HCT116 (cell line): ENCODE measurements around the gene MAPRE2. TPM values are rescaled to one million over a fixed set of nuclear protein-coding genes. Genes with fewer than 3 reads are reported as not detected.

ENCODE experiments used
- ATAC-seq: fragments of 200-7000 bp; cut with Tn5 transposase; 2 replicates; pipeline ENCODE4 v1.9.1; 2020; ENCODE audit warnings: mild to moderate bottlenecking, moderate library complexity
- BruUV-seq: library from RNA; stranded (reverse); fragments of 400-500 nt; replicated peaks from 2 replicates; lab custom pipeline; 2021; lab: Mats Ljungman, UMichigan
- CTCF ChIA-PET: fragments of 300-600 bp; sonication (Branson Sonifier 250); formaldehyde crosslinking; loops from one replicate; lab custom pipeline; 2021; ENCODE audit warnings: antibody characterized with exemption; lab: Charles Lee
- POLR2A ChIA-PET: fragments of 300-600, 350-600 bp; sonication (Branson Sonifier 250); formaldehyde crosslinking; loops from one replicate; lab custom pipeline; 2021; ENCODE audit warnings: antibody characterized with exemption; lab: Charles Lee
- RAD21 ChIA-PET, 2 experiments: fragments of 300-600 bp; sonication (Branson Sonifier 250); formaldehyde crosslinking; loops; one replicate each; lab custom pipeline; 2023; ENCODE audit warnings: low total read pairs in 2 of 2; ENCODE audit not compliant: uncharacterized antibody in 2 of 2, unreplicated experiment in 2 of 2, low non-redundant PET in 1 of 2; lab: Charles Lee
- DNase-seq: peaks from one replicate; pipeline ENCODE4 v3.0.0-alpha.2; 2010; ENCODE audit warnings: low read depth, low spot score
- H2AFZ ChIP-seq: fragments of 200-600 bp; shearing (Covaris generic), sonication (generic); 2 replicates; pipeline ENCODE4 v1.6.1; 2017; ENCODE audit warnings: low read depth, mixed run types, mixed read lengths, antibody characterized with exemption, low read length; ENCODE audit not compliant: poor library complexity, severe bottlenecking
- H3K27ac ChIP-seq: 2 replicates; pipeline ENCODE4 v1.5.1; 2012; ENCODE audit warnings: low read depth, low read length
- H3K27me3 ChIP-seq: fragments of 200-600 bp; sonication (generic); 2 replicates; pipeline ENCODE4 v1.6.1; 2016; ENCODE audit warnings: mixed run types, low read length, mixed read lengths; ENCODE audit not compliant: insufficient read depth
- H3K36me3 ChIP-seq, 2 experiments: fragments of 200-500 bp in 1 of 2; fragments of 200-600 bp in 1 of 2; sonication (Bioruptor generic) in 1 of 2; sonication (generic) in 1 of 2; 2 replicates each; pipeline versions ENCODE4 v1.5.1 to v1.6.1; 2014 to 2016; ENCODE audit warnings: low read length in 2 of 2, inconsistent platforms in 1 of 2, mixed read lengths in 1 of 2, mixed run types in 1 of 2; ENCODE audit not compliant: insufficient read depth in 2 of 2, control insufficient read depth in 1 of 2
- H3K4me1 ChIP-seq, 2 experiments: fragments of 200-600 bp in 1 of 2; sonication (generic) in 1 of 2; 2 replicates each; pipeline versions ENCODE4 v1.5.1 to v1.6.1; 2012 to 2017; ENCODE audit warnings: low read length in 2 of 2, inconsistent platforms in 1 of 2, mild to moderate bottlenecking in 1 of 2, mixed read lengths in 1 of 2, mixed run types in 1 of 2, moderate library complexity in 1 of 2; ENCODE audit not compliant: insufficient read depth in 2 of 2, control insufficient read depth in 1 of 2
- H3K4me2 ChIP-seq: fragments of 200-600 bp; sonication (generic); 2 replicates; pipeline ENCODE4 v1.6.1; 2017; ENCODE audit warnings: mixed run types, low read length, mixed read lengths
- H3K4me3 ChIP-seq, 2 experiments: fragments of 200-600 bp in 1 of 2; sonication (generic) in 1 of 2; replicated peaks in 1 of 2; 2 replicates each; pipeline ENCODE4 v1.5.1; 2011 to 2016; ENCODE audit warnings: low read length in 2 of 2, control low read depth in 1 of 2, low read depth in 1 of 2, mild to moderate bottlenecking in 1 of 2, mixed read lengths in 1 of 2, mixed run types in 1 of 2
- H3K79me2 ChIP-seq: fragments of 200-600 bp; sonication (generic); 2 replicates; pipeline ENCODE4 v1.6.1; 2017; ENCODE audit warnings: mild to moderate bottlenecking, mixed run types, low read length, moderate library complexity, mixed read lengths; ENCODE audit not compliant: insufficient read depth
- H3K9ac ChIP-seq: fragments of 200-600 bp; sonication (generic); 2 replicates; pipeline ENCODE4 v1.6.1; 2016; ENCODE audit warnings: low read length, mixed read lengths
- H3K9me2 ChIP-seq: fragments of 200-600 bp; sonication (generic), shearing (Covaris generic); 2 replicates; pipeline ENCODE4 v1.6.1; 2017; ENCODE audit warnings: mixed run types, mild to moderate bottlenecking, moderate library complexity; ENCODE audit not compliant: insufficient read depth
- H3K9me3 ChIP-seq, 2 experiments: fragments of 200-500 bp in 1 of 2; fragments of 200-600 bp in 1 of 2; sonication (Bioruptor generic) in 1 of 2; sonication (generic) in 1 of 2; 2 replicates each; pipeline ENCODE4 v1.6.1; 2014 to 2017; ENCODE audit warnings: low read length in 2 of 2, mixed read lengths in 2 of 2, inconsistent platforms in 1 of 2, low read depth in 1 of 2, mild to moderate bottlenecking in 1 of 2, mixed run types in 1 of 2, moderate library complexity in 1 of 2; ENCODE audit not compliant: control insufficient read depth in 1 of 2, insufficient read depth in 1 of 2
- H4K20me1 ChIP-seq: fragments of 200-600 bp; sonication (generic), shearing (Covaris generic); 2 replicates; pipeline ENCODE4 v1.6.1; 2017; ENCODE audit warnings: mixed run types, mild to moderate bottlenecking, moderate library complexity; ENCODE audit not compliant: insufficient read depth
- SP1 ChIP-seq: IDR thresholded peaks from 2 replicates; pipeline ENCODE4 v1.6.1; 2012; ENCODE audit warnings: low read depth
- ZFX ChIP-seq: fragments of 450-650 bp; IDR thresholded peaks from 2 replicates; pipeline ENCODE4 v1.6.1; 2017
- ZNF274 ChIP-seq: fragments of 200-500 bp; sonication (Bioruptor generic); IDR thresholded peaks from 2 replicates; pipeline ENCODE4 v1.6.1; 2014; ENCODE audit warnings: mild to moderate bottlenecking, low read depth, low read length, inconsistent platforms
- intact Hi-C: fragments of 100-400 bp; cut with micrococcal nuclease; formaldehyde crosslinking; loops from 2 replicates; pipeline ENCODE4 v1.10.0; 2022
- total RNA-seq: library from RNA; stranded (reverse); gene quantifications from one replicate; pipeline ENCODE4 v1.2.1, GENCODE V29; 2021; ENCODE audit not compliant: unreplicated experiment
- TF ChIP-seq, protein P1 (sequence below): IDR thresholded peaks from 2 replicates; pipeline ENCODE4 v1.6.1; 2012; ENCODE audit warnings: low read depth
- TF ChIP-seq, protein P2 (sequence below): IDR thresholded peaks from 2 replicates; pipeline ENCODE4 v1.6.1; 2011; ENCODE audit warnings: mild to moderate bottlenecking, low read length, moderate library complexity; ENCODE audit not compliant: insufficient replicate concordance; ENCODE audit errors: extremely low read depth

MAPRE2 gene
- total RNA-seq, 1 experiment from 2014 or later = 17.2 TPM

DNA sequence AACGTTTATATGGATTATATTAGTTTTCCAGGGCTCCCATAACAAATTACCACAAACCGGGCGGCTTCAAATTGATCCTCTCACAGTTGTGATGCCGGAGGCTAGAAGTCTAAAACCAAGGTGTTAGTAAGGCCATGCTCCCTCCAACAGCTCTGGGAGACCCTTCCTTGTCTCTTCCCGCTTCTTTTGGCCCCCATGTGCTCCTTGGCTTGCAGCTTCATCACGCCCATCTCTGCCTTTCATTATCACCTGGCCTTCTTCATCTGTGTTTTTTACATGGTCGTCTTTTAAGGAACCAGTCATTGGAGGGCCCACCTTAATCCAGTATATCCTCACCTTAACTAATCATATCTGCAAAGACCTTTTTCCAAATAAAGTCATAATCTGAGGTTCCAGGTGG, 13.9 kb downstream of the MAPRE2 start:
- BruUV-seq = no TSS peak
- no peak overlapping the region for H3K9ac ChIP-seq
- H3K27me3 ChIP-seq = no peaks in the 10 kb centered on the region
- H3K9me3 ChIP-seq = no peaks in the 10 kb centered on the region
- H3K27ac ChIP-seq = no peak overlapping the region
- H3K4me1 ChIP-seq = no peaks in the 10 kb centered on the region
- H3K9me2 ChIP-seq = no peaks in the 10 kb centered on the region
- TF ChIP-seq, protein P1, sequence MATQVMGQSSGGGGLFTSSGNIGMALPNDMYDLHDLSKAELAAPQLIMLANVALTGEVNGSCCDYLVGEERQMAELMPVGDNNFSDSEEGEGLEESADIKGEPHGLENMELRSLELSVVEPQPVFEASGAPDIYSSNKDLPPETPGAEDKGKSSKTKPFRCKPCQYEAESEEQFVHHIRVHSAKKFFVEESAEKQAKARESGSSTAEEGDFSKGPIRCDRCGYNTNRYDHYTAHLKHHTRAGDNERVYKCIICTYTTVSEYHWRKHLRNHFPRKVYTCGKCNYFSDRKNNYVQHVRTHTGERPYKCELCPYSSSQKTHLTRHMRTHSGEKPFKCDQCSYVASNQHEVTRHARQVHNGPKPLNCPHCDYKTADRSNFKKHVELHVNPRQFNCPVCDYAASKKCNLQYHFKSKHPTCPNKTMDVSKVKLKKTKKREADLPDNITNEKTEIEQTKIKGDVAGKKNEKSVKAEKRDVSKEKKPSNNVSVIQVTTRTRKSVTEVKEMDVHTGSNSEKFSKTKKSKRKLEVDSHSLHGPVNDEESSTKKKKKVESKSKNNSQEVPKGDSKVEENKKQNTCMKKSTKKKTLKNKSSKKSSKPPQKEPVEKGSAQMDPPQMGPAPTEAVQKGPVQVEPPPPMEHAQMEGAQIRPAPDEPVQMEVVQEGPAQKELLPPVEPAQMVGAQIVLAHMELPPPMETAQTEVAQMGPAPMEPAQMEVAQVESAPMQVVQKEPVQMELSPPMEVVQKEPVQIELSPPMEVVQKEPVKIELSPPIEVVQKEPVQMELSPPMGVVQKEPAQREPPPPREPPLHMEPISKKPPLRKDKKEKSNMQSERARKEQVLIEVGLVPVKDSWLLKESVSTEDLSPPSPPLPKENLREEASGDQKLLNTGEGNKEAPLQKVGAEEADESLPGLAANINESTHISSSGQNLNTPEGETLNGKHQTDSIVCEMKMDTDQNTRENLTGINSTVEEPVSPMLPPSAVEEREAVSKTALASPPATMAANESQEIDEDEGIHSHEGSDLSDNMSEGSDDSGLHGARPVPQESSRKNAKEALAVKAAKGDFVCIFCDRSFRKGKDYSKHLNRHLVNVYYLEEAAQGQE = no peak
- TF ChIP-seq ZNF274 (no peak), SP1 (no peak), ZFX (no peak)
- TF ChIP-seq, protein P2, sequence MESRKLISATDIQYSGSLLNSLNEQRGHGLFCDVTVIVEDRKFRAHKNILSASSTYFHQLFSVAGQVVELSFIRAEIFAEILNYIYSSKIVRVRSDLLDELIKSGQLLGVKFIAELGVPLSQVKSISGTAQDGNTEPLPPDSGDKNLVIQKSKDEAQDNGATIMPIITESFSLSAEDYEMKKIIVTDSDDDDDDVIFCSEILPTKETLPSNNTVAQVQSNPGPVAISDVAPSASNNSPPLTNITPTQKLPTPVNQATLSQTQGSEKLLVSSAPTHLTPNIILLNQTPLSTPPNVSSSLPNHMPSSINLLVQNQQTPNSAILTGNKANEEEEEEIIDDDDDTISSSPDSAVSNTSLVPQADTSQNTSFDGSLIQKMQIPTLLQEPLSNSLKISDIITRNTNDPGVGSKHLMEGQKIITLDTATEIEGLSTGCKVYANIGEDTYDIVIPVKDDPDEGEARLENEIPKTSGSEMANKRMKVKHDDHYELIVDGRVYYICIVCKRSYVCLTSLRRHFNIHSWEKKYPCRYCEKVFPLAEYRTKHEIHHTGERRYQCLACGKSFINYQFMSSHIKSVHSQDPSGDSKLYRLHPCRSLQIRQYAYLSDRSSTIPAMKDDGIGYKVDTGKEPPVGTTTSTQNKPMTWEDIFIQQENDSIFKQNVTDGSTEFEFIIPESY = no peak
- H4K20me1 ChIP-seq = no peaks in the 10 kb centered on the region
- ATAC-seq = no peak
- intact Hi-C loops = loop anchor here (5.0 kb wide), 1 partner anchor 117 kb away; no protein-coding TSS in a partner anchor
- no peaks in the 10 kb centered on the region for H3K36me3 ChIP-seq
- no peaks in the 10 kb centered on the region for H3K79me2 ChIP-seq
- no peak overlapping the region for H3K4me2 ChIP-seq
- RAD21 ChIA-PET = no interaction called here
- DNase-seq = no peak
- POLR2A ChIA-PET = no interaction called here
- no peak overlapping the region for H2AFZ ChIP-seq
- CTCF ChIA-PET = no interaction called here
- no peak overlapping the region for H3K4me3 ChIP-seq
